ENCODE measurements around the gene CCDC191. TPM values are rescaled to one million over a fixed set of nuclear protein-coding genes. Genes with fewer than 3 reads are reported as not detected.

CCDC191 gene
- total RNA-seq, 1 donor from 2014 or later: 1.2 TPM

DNA sequence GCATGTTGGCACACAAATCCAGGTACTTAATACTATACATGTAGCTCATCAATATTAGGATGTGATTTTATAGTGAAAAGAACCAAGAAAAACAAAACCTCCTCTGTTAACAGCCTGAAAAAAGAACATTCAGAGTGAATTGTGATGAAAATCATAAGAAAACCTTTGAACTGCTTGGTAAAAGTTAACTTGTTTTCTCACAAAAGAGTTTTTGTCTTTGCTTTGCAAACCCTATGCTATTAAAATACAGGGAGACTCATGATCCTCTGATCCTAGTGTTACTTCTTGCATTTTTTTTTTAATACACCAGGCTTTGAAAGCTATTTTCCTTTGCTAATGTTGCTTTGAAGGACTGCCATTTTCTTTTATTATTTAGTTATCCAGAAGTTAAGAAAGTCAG lies 23.9 kb upstream of the CCDC191 start:
- DNase-seq (ENCODE audit: low read depth): no peak
- no peak overlapping the region for H3K4me3 ChIP-seq (ENCODE audit: low read depth, low read length)
- no peak for TF ChIP-seq CTCF (conservative IDR thresholded peaks at IDR 0.05; ENCODE audit: low read depth, low read length)

- H3K4me3 ChIP-seq (ENCODE audit: low read depth, low read length): no peak overlapping the region
- no peak for DNase-seq (ENCODE audit: low read depth)
- no peak for TF ChIP-seq CTCF (conservative IDR thresholded peaks at IDR 0.05; ENCODE audit: low read depth, low read length)
Observed at GRCh38 chr3:114079761-114080160, 23.4 kb upstream of the CCDC191 start.

- DNase-seq (ENCODE audit: low read depth): no peak
- TF ChIP-seq CTCF (conservative IDR thresholded peaks at IDR 0.05; ENCODE audit: low read depth, low read length): no peak
- H3K4me3 ChIP-seq (ENCODE audit: low read depth, low read length): no peak overlapping the region
Observed at GRCh38 chr3:114078126-114078525, 21.8 kb upstream of the CCDC191 start.

DNA sequence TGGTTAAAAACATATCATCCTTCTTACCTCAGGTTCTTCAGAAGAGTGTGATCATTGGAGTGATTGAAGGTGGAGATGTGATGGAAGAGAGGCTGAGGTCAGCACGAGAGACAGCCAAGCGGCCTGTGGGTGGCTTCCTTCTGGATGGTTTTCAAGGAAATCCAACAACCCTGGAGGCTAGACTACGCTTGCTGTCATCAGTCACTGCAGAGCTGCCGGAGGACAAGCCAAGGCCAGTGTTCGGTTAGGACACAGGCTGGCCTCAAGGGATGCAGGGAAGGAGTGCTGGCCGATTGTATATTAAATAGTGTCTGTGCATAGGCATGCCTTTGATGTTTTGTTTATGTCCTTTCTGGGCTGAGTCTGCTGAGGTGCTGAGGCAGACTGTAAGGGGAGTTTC lies 20.4 kb upstream of the CCDC191 start:
- no peak overlapping the region for H3K4me3 ChIP-seq (ENCODE audit: low read depth, low read length)
- no peak for DNase-seq (ENCODE audit: low read depth)
- no peak for TF ChIP-seq CTCF (conservative IDR thresholded peaks at IDR 0.05; ENCODE audit: low read depth, low read length)

- H3K4me3 ChIP-seq (ENCODE audit: low read depth, low read length): no peak overlapping the region
- no peak for TF ChIP-seq CTCF (conservative IDR thresholded peaks at IDR 0.05; ENCODE audit: low read depth, low read length)
- DNase-seq (ENCODE audit: low read depth): no peak
Observed at GRCh38 chr3:114071786-114072185, 15.5 kb upstream of the CCDC191 start.

DNA sequence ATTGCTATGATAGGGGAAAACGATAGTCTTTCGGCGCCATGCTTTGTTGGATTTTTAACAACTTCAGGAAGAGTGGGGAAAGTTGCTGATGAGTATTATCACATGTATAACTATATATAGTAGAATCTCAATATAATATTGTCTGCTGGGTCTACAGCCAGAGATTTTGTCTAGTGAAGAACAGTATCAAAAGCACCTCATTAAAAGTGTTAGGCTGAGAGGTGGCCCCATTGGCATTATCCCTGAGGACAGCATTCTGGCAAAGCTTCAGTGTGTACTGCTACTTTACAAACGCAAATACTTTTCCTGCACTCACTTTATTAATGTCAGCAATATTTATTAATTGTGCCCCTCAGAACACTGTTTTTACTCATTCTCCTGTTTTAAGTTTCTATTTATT lies 12.0 kb upstream of the CCDC191 start:
- TF ChIP-seq CTCF (conservative IDR thresholded peaks at IDR 0.05; ENCODE audit: low read depth, low read length): no peak
- no peak for DNase-seq (ENCODE audit: low read depth)
- no peak overlapping the region for H3K4me3 ChIP-seq (ENCODE audit: low read depth, low read length)

DNA sequence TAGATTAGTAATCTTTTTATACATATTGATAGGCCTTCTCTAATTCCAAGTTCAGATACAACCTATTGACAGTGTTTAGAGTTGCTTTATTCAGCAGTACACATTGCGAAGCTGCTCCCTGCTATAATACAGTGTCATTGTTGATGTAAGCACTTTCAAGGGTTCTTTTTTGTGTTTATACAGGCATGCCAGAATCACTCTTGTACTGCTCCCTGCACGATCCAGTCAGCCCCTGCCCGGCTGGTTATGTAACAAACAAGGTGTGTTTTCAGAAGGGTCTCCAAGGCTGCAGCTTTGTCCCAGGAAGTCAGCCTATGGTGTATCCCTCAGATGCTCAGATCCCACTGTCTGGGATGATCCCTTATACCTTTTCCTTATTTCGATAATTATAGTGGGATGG lies 11.5 kb upstream of the CCDC191 start:
- DNase-seq (ENCODE audit: low read depth): no peak
- no peak overlapping the region for H3K4me3 ChIP-seq (ENCODE audit: low read depth, low read length)
- TF ChIP-seq CTCF (conservative IDR thresholded peaks at IDR 0.05; ENCODE audit: low read depth, low read length): no peak

All from epithelial cell of proximal tubule (primary cell).